Measurements from ENCODE around the gene SCIMP.
A peak's percentile ranks its signal among the peaks of the same experiment; 100 is the strongest.
"Not testable (repeated sequence)": the region's sequence is repeated elsewhere in the genome, so short reads cannot be mapped to it uniquely, and the experiment has no call there.

Gene SCIMP

GRCh38 chr17:5238333-5238732 is 3.7 kb upstream of the SCIMP start:
- no peak for DNase-seq (ENCODE audit: low spot score)

- DNase-seq (ENCODE audit: low spot score), result peak; percentile 70
Observed at GRCh38 chr17:5237541-5238016, 2.9 kb upstream of the SCIMP start.

- no peak for DNase-seq (ENCODE audit: low spot score)
Observed at GRCh38 chr17:5236938-5237540, 2.4 kb upstream of the SCIMP start.

GRCh38 chr17:5233492-5233891 is 1.2 kb downstream of the SCIMP start:
- not testable (repeated sequence) for DNase-seq (ENCODE audit: low spot score)

- no peak for DNase-seq (ENCODE audit: low spot score)
Observed at GRCh38 chr17:5226940-5227878, 7.5 kb downstream of the SCIMP start.

- no peak for DNase-seq (ENCODE audit: low spot score)
Observed at GRCh38 chr17:5225668-5226457, 8.8 kb downstream of the SCIMP start.

- DNase-seq (ENCODE audit: low spot score), result not testable (repeated sequence)
Observed at GRCh38 chr17:5221912-5222311, 12.7 kb downstream of the SCIMP start.

GRCh38 chr17:5220074-5220473 is 14.6 kb downstream of the SCIMP start:
- no peak for DNase-seq (ENCODE audit: low spot score)

- DNase-seq (ENCODE audit: low spot score), result no peak
Observed at GRCh38 chr17:5219536-5219935, 15.1 kb downstream of the SCIMP start.

GRCh38 chr17:5217562-5217961 is 17.1 kb downstream of the SCIMP start:
- DNase-seq (ENCODE audit: low spot score), result not testable (repeated sequence)

GRCh38 chr17:5211458-5211857 is 23.2 kb downstream of the SCIMP start:
- no peak for DNase-seq (ENCODE audit: low spot score)

GRCh38 chr17:5210614-5211252 is 23.9 kb downstream of the SCIMP start:
- no peak for DNase-seq (ENCODE audit: low spot score)

- DNase-seq (ENCODE audit: low spot score), result no peak
Observed at GRCh38 chr17:5210091-5210490, 24.6 kb downstream of the SCIMP start.

GRCh38 chr17:5209396-5209795 is 25.3 kb downstream of the SCIMP start:
- DNase-seq (ENCODE audit: low spot score), result no peak

- DNase-seq (ENCODE audit: low spot score), result no peak
Observed at GRCh38 chr17:5203908-5204294, 30.8 kb downstream of the SCIMP start.

GRCh38 chr17:5203178-5203907 is 31.3 kb downstream of the SCIMP start:
- DNase-seq (ENCODE audit: low spot score), result no peak

GRCh38 chr17:5201011-5201410 is 33.6 kb downstream of the SCIMP start:
- DNase-seq (ENCODE audit: low spot score), result no peak

- no peak for DNase-seq (ENCODE audit: low spot score)
Observed at GRCh38 chr17:5200360-5200759, 34.3 kb downstream of the SCIMP start.

GRCh38 chr17:5198472-5198871 is 36.2 kb downstream of the SCIMP start:
- no peak for DNase-seq (ENCODE audit: low spot score)

- DNase-seq (ENCODE audit: low spot score), result no peak
Observed at GRCh38 chr17:5194346-5194745, 40.3 kb downstream of the SCIMP start.
